Astrocyte (in vitro differentiated cells and primary cell): ENCODE data around the gene NAP1L4. TPM values are rescaled to one million over a fixed set of nuclear protein-coding genes. Genes with fewer than 3 reads are reported as not detected.

Experiments
- DNase-seq: peaks from one replicate; pipeline ENCODE4 v3.0.0-alpha.2; 2010; ENCODE audit warnings: low read depth
- FAIRE-seq: peaks from 2 replicates; lab custom pipeline; 2011; peaks lifted over from hg19 to GRCh38; lab: Jason Lieb, UNC
- H2AFZ ChIP-seq: 2 replicates; pipeline ENCODE4 v1.6.0; 2012; ENCODE audit warnings: low read depth, low read length, inconsistent platforms
- H3K27ac ChIP-seq: 2 replicates; pipeline ENCODE4 v1.5.1; 2011; ENCODE audit warnings: low read depth, low read length, inconsistent platforms
- H3K27me3 ChIP-seq: 2 replicates; pipeline ENCODE4 v1.6.0; 2011; ENCODE audit warnings: low read length, inconsistent platforms; ENCODE audit not compliant: insufficient read depth
- H3K36me3 ChIP-seq: 2 replicates; pipeline ENCODE4 v1.5.1; 2011; ENCODE audit warnings: low read length, inconsistent platforms; ENCODE audit not compliant: insufficient read depth
- H3K4me1 ChIP-seq: 2 replicates; pipeline ENCODE4 v1.5.1; 2011; ENCODE audit warnings: low read length, inconsistent platforms; ENCODE audit not compliant: insufficient read depth
- H3K4me2 ChIP-seq: 2 replicates; pipeline ENCODE4 v1.6.0; 2012; ENCODE audit warnings: low read length, inconsistent platforms
- H3K4me3 ChIP-seq: 2 replicates; pipeline ENCODE4 v1.5.1; 2011; ENCODE audit warnings: low read depth, mild to moderate bottlenecking, low read length, inconsistent platforms; ENCODE audit not compliant: insufficient read depth
- H3K79me2 ChIP-seq: 2 replicates; pipeline ENCODE4 v1.6.0; 2012; ENCODE audit warnings: mild to moderate bottlenecking, low read length, inconsistent platforms; ENCODE audit not compliant: insufficient read depth
- H3K9ac ChIP-seq: 2 replicates; pipeline ENCODE4 v1.6.0; 2012; ENCODE audit warnings: mild to moderate bottlenecking, low read length, inconsistent platforms
- H3K9me3 ChIP-seq: 2 replicates; pipeline ENCODE4 v1.5.1; 2012; ENCODE audit warnings: low read depth, mild to moderate bottlenecking, low read length, inconsistent platforms; ENCODE audit not compliant: insufficient read depth
- H4K20me1 ChIP-seq: 2 replicates; pipeline ENCODE4 v1.6.0; 2012; ENCODE audit warnings: low read length, inconsistent platforms; ENCODE audit not compliant: insufficient read depth
- H3K27ac Mint-ChIP-seq: one replicate; pipeline ENCODE4 v1.8.0; 2021; ENCODE audit warnings: mild to moderate bottlenecking, mixed read lengths; ENCODE audit not compliant: unreplicated experiment
- H3K27me3 Mint-ChIP-seq: one replicate; pipeline ENCODE4 v1.8.0; 2021; ENCODE audit warnings: low read depth, mixed read lengths; ENCODE audit not compliant: unreplicated experiment
- H3K36me3 Mint-ChIP-seq: one replicate; pipeline ENCODE4 v1.8.0; 2021; ENCODE audit warnings: low read depth, mixed read lengths; ENCODE audit not compliant: unreplicated experiment
- H3K4me1 Mint-ChIP-seq: one replicate; pipeline ENCODE4 v1.8.0; 2021; ENCODE audit warnings: low read depth, mixed read lengths; ENCODE audit not compliant: unreplicated experiment
- H3K4me3 Mint-ChIP-seq: one replicate; pipeline ENCODE4 v1.8.0; 2021; ENCODE audit warnings: mild to moderate bottlenecking, moderate library complexity, mixed read lengths; ENCODE audit not compliant: unreplicated experiment
- H3K9me3 Mint-ChIP-seq: one replicate; pipeline ENCODE4 v1.8.0; 2021; ENCODE audit warnings: mild to moderate bottlenecking, mixed read lengths; ENCODE audit not compliant: unreplicated experiment
- CTCF ChIP-seq: IDR thresholded peaks from 2 replicates; pipeline ENCODE4 v1.5.1; 2011; ENCODE audit warnings: low read depth, mild to moderate bottlenecking, inconsistent platforms, low read length, moderate library complexity; ENCODE audit not compliant: insufficient read depth
- EZH2 ChIP-seq: IDR thresholded peaks from 2 replicates; pipeline ENCODE4 v1.6.1; 2012; ENCODE audit warnings: mild to moderate bottlenecking, low read length, inconsistent platforms; ENCODE audit not compliant: insufficient read depth
- total RNA-seq: library from RNA; stranded (reverse); gene quantifications from 2 replicates; pipeline ENCODE4 v1.2.1, GENCODE V29; 2021

The NAP1L4 gene
- total RNA-seq, 1 donor from 2014 or later = 153 TPM

- Mint-ChIP-seq H3K36me3 (peaks cover 41% of the 10 kb centered on the region), H3K27ac (no peak overlapping the region), H3K27me3 (no peaks in the 10 kb centered on the region), H3K4me3 (no peak overlapping the region), H3K9me3 (no peaks in the 10 kb centered on the region), H3K4me1 (no peaks in the 10 kb centered on the region)
- Histone ChIP-seq H3K9me3 (no peaks in the 10 kb centered on the region), H3K4me3 (no peak overlapping the region), H3K36me3 (peaks cover 9% of the 10 kb centered on the region), H2AFZ (no peak overlapping the region), H4K20me1 (peaks cover 11% of the 10 kb centered on the region), H3K79me2 (no peaks in the 10 kb centered on the region), H3K4me2 (no peak overlapping the region), H3K27me3 (no peaks in the 10 kb centered on the region), H3K27ac (no peak overlapping the region), H3K9ac (no peak overlapping the region), H3K4me1 (peaks cover 13% of the 10 kb centered on the region)
- no peak for FAIRE-seq
- no peak for DNase-seq
- TF ChIP-seq CTCF (no peak), EZH2 (no peak)
These were observed 11.5 kb upstream of the NAP1L4 start for GRCh38 chr11:3003396-3004231.

GRCh38 chr11:3002871-3003270 lies 10.7 kb upstream of the NAP1L4 start:
- Histone ChIP-seq H3K4me2 (no peak overlapping the region), H3K27ac (no peak overlapping the region), H3K9ac (no peak overlapping the region), H3K4me3 (no peak overlapping the region), H3K27me3 (no peaks in the 10 kb centered on the region), H2AFZ (no peak overlapping the region), H3K9me3 (no peaks in the 10 kb centered on the region), H3K4me1 (peaks cover 13% of the 10 kb centered on the region), H3K79me2 (no peaks in the 10 kb centered on the region), H3K36me3 (peaks cover 9% of the 10 kb centered on the region), H4K20me1 (peaks cover 11% of the 10 kb centered on the region)
- TF ChIP-seq EZH2 (no peak), CTCF (no peak)
- Mint-ChIP-seq H3K36me3 (peaks cover 36% of the 10 kb centered on the region), H3K27ac (peak overlapping the region; percentile 41), H3K4me1 (no peaks in the 10 kb centered on the region), H3K4me3 (no peak overlapping the region), H3K9me3 (no peaks in the 10 kb centered on the region), H3K27me3 (no peaks in the 10 kb centered on the region)
- FAIRE-seq (no peak), DNase-seq (no peak)

- DNase-seq = no peak
These were observed 10.3 kb upstream of the NAP1L4 start for GRCh38 chr11:3002351-3002861.

More at GRCh38 chr11:3002351-3002861, 10.3 kb upstream of the NAP1L4 start:
- no peaks in the 10 kb centered on the region for H3K79me2 ChIP-seq
- Mint-ChIP-seq H3K27me3 (no peaks in the 10 kb centered on the region), H3K36me3 (peaks cover 35% of the 10 kb centered on the region), H3K4me1 (peaks cover 2% of the 10 kb centered on the region), H3K9me3 (no peaks in the 10 kb centered on the region), H3K4me3 (no peak overlapping the region), H3K27ac (no peak overlapping the region)
- H3K36me3 ChIP-seq = peaks cover 9% of the 10 kb centered on the region
- no peak overlapping the region for H3K9ac ChIP-seq
- no peak for FAIRE-seq
- TF ChIP-seq CTCF (no peak), EZH2 (no peak)
- H2AFZ ChIP-seq = no peak overlapping the region
- H3K27ac ChIP-seq = no peak overlapping the region
- peaks cover 13% of the 10 kb centered on the region for H3K4me1 ChIP-seq
- no peak overlapping the region for H3K4me3 ChIP-seq
- no peaks in the 10 kb centered on the region for H3K27me3 ChIP-seq
- no peaks in the 10 kb centered on the region for H3K9me3 ChIP-seq
- H4K20me1 ChIP-seq = peaks cover 11% of the 10 kb centered on the region
- H3K4me2 ChIP-seq = no peak overlapping the region
